Epithelial cell of proximal tubule (primary cell): ENCODE measurements around the gene GPR26. TPM values are rescaled to one million over a fixed set of nuclear protein-coding genes. Genes with fewer than 3 reads are reported as not detected.

Experiments
- DNase-seq: peaks from one replicate; pipeline ENCODE4 v3.0.0-alpha.2; 2011; ENCODE audit warnings: low read depth
- H3K4me3 ChIP-seq: 2 replicates; pipeline ENCODE4 v1.5.1; 2011; ENCODE audit warnings: low read depth, mild to moderate bottlenecking, low read length
- CTCF ChIP-seq: conservative IDR thresholded peaks from 2 replicates; pipeline ENCODE4 v1.5.1; 2012; ENCODE audit warnings: low read depth, mild to moderate bottlenecking, low read length
- total RNA-seq: library from RNA; depleted of rRNA; stranded (reverse); fragments of >200 nt; gene quantifications from 2 replicates; pipeline ENCODE4 v1.2.3, GENCODE V29; 2015

The GPR26 gene
- total RNA-seq, 1 donor from 2014 or later: not detected

- no peak overlapping the region for H3K4me3 ChIP-seq
- DNase-seq: no peak
- no peak for TF ChIP-seq CTCF
These were observed 22.8 kb upstream of the GPR26 start for GRCh38 chr10:123643315-123643714.

GRCh38 chr10:123645016-123645415 lies 21.1 kb upstream of the GPR26 start:
- no peak overlapping the region for H3K4me3 ChIP-seq
- no peak for TF ChIP-seq CTCF
- no peak for DNase-seq

GRCh38 chr10:123645615-123646014 lies 20.5 kb upstream of the GPR26 start:
- no peak overlapping the region for H3K4me3 ChIP-seq
- no peak for DNase-seq
- no peak for TF ChIP-seq CTCF

GRCh38 chr10:123648595-123648994 lies 17.6 kb upstream of the GPR26 start:
- no peak for TF ChIP-seq CTCF
- H3K4me3 ChIP-seq: no peak overlapping the region
- DNase-seq: no peak

- no peak for DNase-seq
- no peak for TF ChIP-seq CTCF
- no peak overlapping the region for H3K4me3 ChIP-seq
These were observed 16.5 kb upstream of the GPR26 start for GRCh38 chr10:123649676-123650075.

- no peak overlapping the region for H3K4me3 ChIP-seq
- DNase-seq: no peak
- no peak for TF ChIP-seq CTCF
These were observed 14.6 kb upstream of the GPR26 start for GRCh38 chr10:123651421-123652047.

- no peak for TF ChIP-seq CTCF
- no peak for DNase-seq
- H3K4me3 ChIP-seq: no peak overlapping the region
These were observed 10.4 kb upstream of the GPR26 start for GRCh38 chr10:123655751-123656150.
